Large intestine (tissue), 1 donor: ENCODE measurements around the gene EGFL6. TPM values are rescaled to one million over a fixed set of nuclear protein-coding genes. Genes with fewer than 3 reads are reported as not detected.

Experiments
- polyA plus RNA-seq: library from polyadenylated mRNA; unstranded; fragments of 120-200 nt; gene quantifications from one replicate; pipeline ENCODE4 v1.2.1, GENCODE V29; 2013

The EGFL6 gene
- polyA plus RNA-seq, 1 donor: 7.3 TPM

Other genes starting within 250 kb of the EGFL6 start
- not detected for gene ATXN3L, start 249.5 kb upstream of the EGFL6 start, polyA plus RNA-seq
- 3.6 TPM for gene TCEANC, start 83.5 kb downstream of the EGFL6 start, polyA plus RNA-seq
- 22.6 TPM for gene RAB9A, start 119.5 kb downstream of the EGFL6 start, polyA plus RNA-seq
- gene TRAPPC2, start 165.0 kb downstream of the EGFL6 start, polyA plus RNA-seq: 14.5 TPM
- gene OFD1, start 165.1 kb downstream of the EGFL6 start, polyA plus RNA-seq: 42.8 TPM
- 11.5 TPM for gene GPM6B, start 247.5 kb downstream of the EGFL6 start, polyA plus RNA-seq